T-helper 2 cell treated with Interferon-gamma antibody and Interleukin-4, amounts not matched to agents 100 ng/mL and 5 ng/mL, for 36 hours (primary cell): ENCODE results near the gene NAV2. TPM values are rescaled to one million over a fixed set of nuclear protein-coding genes. Genes with fewer than 3 reads are reported as not detected.
"Not testable (repeated sequence)": the region's sequence is repeated elsewhere in the genome, so short reads cannot be mapped to it uniquely, and the experiment has no call there.

Experiments
- intact Hi-C: fragments of 100-400 bp; cut with micrococcal nuclease; formaldehyde crosslinking; loops from one replicate; pipeline ENCODE4 v1.15.1; 2023
- total RNA-seq: library from RNA; stranded (reverse); gene quantifications from 2 replicates; pipeline ENCODE4 v1.2.3, GENCODE V29; 2022

Gene NAV2
- total RNA-seq, 1 donor from 2014 or later = 0.45 TPM

- intact Hi-C loops = no loop called here
Measured at GRCh38 chr11:19987331-19987801, 274.7 kb downstream of the NAV2 start.

- intact Hi-C loops = no loop called here
Measured at GRCh38 chr11:19988598-19988997, 276.0 kb downstream of the NAV2 start.

DNA sequence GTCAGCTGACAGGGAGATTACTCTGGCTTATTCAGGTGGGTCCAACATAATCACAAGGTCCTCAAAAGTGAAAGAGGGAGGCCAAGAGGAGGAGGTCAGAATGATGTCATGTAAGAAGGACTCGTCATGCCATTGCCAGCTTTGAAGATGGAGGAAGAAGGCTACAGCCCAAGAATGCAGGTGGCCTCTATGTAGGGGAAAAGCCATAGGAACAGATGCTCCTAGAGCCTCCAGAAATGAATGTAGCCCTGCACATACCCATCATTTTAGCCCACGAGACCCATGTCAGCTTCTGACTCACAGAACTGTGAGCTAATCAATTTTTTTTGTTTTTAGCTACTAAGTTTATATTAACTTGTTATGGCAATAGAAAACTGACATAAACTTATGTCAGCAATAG, 276.6 kb downstream of the NAV2 start:
- intact Hi-C loops = no loop called here

DNA sequence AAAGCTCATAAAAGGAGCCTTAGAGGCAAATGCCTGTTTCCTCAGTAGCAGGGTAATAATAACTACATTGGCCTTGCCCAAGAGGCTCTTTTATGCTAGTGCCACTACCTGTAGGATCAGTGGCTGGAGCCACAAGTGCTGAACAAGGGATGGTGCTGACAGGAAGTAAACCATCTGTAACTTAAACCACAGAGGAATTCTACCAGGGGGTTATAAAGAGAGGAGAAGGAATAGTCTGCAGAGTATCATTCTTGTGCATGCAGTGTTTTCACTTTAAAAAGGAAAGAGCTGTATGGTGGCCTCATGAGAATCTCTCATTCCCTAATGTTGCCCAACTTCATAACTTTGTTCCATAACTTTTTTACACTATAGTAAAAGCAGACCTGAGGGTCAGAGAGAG, 279.5 kb downstream of the NAV2 start:
- intact Hi-C loops = no loop called here

- intact Hi-C loops = no loop called here
Measured at GRCh38 chr11:19992998-19993397, 280.4 kb downstream of the NAV2 start.

- intact Hi-C loops = no loop called here
Measured at GRCh38 chr11:19994672-19995071, 282.0 kb downstream of the NAV2 start.

- intact Hi-C loops = no loop called here
Measured at GRCh38 chr11:19995145-19995544, 282.5 kb downstream of the NAV2 start.

DNA sequence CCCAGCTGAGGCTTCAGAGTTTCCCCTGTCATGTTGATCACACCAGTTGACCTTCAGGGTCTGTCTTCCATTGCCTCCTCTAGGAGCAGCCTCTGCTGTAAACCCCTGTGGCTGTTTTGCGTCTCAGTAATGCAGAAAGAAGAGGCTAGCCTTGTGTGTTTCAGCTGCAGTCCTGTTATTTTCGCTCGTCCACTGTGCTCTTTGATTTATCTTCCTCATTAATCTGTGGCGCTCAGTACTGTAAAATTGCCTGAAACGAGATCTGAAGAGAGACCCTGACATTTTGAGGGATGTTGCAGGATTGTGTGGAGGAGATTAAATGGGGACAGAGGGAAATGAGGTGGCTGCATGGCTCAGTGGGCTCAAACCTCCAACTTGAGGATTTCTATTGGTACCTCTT, 283.9 kb downstream of the NAV2 start:
- intact Hi-C loops = no loop called here

GRCh38 chr11:20000022-20000350, 287.3 kb downstream of the NAV2 start:
- intact Hi-C loops = no loop called here

DNA sequence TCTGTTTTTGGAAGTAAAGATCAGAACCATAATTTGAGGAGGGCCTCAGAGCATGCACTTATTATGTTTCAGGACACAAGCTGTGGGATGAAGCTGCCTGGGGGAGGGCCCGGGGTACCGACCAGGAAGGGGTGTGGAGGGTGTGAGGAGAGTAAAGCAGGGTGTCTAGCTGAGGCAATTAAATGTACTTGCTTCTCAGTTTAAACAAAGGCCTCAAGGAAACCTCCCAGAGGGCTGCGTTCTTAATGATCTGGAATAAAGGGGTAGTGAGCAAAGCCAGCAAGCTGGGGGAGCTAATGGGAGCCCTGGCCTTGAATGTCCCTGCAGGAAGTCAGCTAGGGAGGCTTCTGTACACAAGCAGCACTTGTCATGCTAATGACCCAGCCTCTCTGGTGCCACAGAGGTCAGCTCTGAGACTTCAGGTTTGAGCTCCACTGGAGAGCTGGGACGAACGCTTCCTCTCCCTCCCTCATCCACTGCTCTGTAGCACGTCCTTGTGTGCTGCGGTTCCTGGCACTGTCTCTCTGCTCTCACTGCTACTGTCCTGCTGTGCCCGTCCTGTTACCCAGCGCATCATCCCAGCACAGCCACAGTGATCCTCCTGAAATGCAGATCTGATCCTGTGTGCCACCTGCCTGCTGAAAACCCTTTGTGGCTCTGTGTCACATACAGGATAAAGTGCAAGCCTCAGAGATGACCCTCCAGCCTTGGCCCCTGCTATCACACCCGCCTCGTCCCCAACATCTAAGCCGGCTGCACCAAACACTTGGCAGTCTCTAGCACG, 287.9 kb downstream of the NAV2 start:
- intact Hi-C loops = no loop called here

GRCh38 chr11:20002312-20003216, 289.9 kb downstream of the NAV2 start:
- intact Hi-C loops = no loop called here

- intact Hi-C loops = no loop called here
Measured at GRCh38 chr11:20003351-20003750, 290.7 kb downstream of the NAV2 start.

DNA sequence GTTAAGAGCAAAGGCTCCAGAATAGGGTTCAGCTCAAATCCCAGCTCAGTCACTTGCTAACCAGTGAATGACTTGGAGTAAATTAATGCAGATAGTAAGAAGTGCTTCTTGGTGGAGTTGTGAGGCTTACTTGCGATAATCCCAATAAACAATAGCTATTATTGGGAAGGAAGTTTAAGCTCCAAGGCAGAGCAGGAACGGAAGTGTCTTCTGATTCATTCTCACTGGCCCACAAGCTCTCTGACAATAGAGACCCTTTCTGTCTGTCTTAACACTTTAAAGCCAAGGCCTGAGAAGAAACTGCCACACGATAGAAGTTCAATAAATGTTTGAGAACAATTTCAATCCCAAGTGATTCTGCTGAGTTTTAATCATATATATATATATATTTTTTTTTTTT, 292.2 kb downstream of the NAV2 start:
- intact Hi-C loops = no loop called here

DNA sequence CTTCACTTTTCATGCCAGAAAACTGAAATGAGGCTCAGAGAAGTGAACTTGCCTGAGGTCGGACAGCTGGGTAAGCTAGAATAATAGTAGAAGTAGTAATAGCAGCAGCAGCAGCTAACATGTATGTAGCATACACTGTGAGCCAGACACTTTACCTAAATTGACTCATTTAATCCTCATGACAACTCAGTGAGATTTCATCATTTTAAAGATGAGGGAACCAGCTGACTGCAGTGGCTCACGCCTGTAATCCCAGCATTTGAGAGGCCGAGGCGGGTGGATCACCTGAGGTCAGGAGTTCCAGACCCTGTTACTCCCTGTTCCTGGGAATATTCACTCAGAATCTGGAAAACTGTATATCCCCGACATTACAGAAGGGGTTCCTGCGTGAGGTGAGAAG, 293.1 kb downstream of the NAV2 start:
- intact Hi-C loops = no loop called here

DNA sequence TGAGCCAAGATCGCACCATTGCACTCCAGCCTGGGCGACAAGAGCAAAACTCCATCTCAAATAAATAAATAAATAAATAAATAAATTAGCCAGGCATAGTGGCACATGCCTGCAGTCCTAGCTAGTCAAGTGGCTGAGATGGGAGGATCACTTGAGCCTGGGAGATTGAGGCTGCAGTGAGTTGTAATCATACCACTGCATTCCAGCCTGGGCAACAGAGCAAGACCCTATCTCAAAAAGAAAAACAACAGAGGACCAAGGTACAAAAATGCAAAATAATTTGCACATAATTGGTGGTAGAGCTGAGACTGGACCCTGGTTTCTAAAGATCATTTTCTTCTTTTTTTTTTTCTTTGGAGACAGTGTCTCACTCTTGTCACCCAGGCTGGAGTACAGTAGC, 294.0 kb downstream of the NAV2 start:
- intact Hi-C loops = not testable (repeated sequence)

DNA sequence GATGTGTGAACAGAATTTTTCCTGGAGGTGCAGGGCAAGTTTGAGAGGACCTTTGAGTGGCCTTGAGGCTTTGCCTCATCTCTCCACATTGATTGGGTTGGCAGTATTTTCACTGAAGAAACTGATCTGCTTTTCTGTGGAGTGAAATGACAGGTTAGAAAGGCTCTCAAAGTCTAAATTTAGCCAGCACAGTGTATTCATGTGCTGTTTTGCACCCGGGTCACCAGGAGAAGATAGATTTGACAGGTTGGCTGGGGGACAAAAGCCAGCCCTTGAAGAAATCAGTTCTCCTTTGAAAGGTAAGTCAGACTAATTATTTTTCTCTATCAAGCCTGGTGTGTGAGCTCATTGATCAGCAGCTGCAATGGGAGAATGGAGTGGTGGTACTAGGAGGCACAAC, 294.7 kb downstream of the NAV2 start:
- intact Hi-C loops = no loop called here

DNA sequence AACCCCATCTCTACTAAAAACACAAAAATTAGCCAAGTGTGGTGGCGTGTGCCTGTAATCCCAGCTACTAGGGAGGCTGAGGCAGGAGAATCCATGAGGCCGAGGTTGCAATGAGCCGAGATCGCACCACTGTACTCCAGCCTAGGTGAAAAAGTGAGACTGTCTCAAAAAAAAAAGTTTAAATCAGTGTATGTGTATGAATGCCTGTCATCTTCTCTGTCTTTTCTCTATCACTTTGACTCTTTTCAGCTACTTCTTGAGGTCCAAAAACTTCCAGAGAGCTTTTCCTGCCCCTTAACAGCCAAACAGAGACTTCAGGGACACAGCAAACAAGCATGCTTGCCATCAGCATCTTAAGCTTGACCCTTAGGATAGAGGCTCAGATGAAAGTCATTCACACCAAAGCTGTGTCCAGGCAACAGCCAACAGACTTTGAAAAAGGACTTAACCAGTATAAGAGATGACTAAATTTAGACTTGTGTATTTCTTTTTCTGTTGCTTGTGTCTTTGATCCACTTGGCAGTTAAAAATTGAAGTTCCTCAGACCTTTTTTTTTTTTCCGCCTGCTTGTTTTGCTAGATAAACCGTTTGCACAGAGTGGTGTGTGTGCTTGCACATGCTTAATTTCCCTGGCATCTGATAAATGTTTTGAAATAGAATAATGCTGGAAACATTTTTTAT, 295.7 kb downstream of the NAV2 start:
- intact Hi-C loops = no loop called here

DNA sequence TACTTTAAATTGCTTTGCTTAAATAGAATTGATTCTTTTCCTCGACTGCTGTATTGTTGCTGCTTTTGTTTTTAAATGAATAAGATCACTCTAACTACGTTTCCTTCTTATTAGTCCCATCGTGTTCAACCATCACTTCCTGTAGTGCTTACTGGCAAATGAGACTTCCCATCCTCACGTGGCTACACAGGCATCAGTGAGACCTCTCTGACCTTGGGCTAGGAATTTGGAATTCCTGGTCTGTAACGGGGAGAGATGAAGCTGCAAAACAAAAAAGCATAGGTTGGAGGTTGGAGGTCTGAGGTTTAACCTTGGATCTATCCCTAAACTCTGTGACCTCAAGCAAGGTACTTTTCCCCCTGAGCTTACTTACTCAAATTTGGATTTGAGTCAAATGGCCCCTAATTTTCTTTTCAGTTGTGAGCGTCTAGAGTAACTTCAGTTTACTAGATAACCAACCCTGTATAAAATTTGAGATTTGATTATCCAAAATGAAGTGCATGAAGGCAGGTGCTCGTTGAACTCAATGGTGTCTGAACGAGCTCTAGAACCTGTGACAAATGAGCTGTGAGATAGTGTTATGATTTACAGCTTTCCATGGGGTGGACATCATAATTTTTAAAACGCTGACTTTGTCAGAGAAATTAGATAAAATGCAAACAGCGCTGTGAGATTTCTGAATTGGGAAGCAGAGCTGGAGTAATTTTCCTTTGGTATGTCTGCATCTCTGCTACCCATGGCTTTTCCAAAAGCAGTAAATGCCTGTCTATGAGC, 296.4 kb downstream of the NAV2 start:
- intact Hi-C loops = no loop called here

- intact Hi-C loops = no loop called here
Measured at GRCh38 chr11:20010156-20010850, 297.7 kb downstream of the NAV2 start.

DNA sequence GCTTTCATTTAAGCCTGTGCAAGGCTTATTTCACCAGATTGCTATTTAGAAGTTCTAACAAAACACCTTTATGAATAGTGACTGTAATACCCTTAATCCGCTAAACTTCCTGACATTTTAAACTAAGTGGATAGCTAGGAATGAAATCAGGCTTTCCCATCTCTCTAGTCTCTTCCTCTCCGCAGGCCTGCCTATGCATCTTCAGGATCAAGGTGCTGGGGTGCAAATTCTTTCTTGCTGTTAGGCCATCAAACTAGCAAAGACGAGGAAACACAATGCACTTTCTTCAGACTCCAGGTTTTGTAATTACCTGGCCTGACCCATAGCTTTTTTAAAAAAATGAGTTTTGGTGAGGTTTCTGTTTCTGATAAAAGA, 298.2 kb downstream of the NAV2 start:
- intact Hi-C loops = no loop called here
